OCI-LY3 (cell line): Measurements from ENCODE around the gene BACH2.

ENCODE experiments used
- CTCF ChIP-seq: fragments of 200-600, 300-600 bp; sonication (generic); IDR thresholded peaks from 2 replicates; pipeline ENCODE4 v1.5.1; 2014; ENCODE audit warnings: antibody characterized with exemption, low read length, low read depth
- EZH2phosphoT487 ChIP-seq: fragments of 200-600 bp; shearing (Covaris generic); IDR thresholded peaks from 2 replicates; pipeline ENCODE4 v1.6.1; 2018; ENCODE audit warnings: antibody characterized with exemption, mixed run types, low read depth

- no peak for TF ChIP-seq CTCF
- no peak for TF ChIP-seq EZH2phosphoT487
These were observed 365.9 kb downstream of the BACH2 start for GRCh38 chr6:89930789-89931188.
